IMR-90 (cell line): ENCODE data around the gene GPAT3.

Source experiments
- CHD1 ChIP-seq: IDR thresholded peaks from 2 replicates; pipeline ENCODE4 v1.6.1; 2012; ENCODE audit warnings: low read depth, low read length, improper control_type of control experiment
- CTCF ChIP-seq: conservative IDR thresholded peaks from 2 replicates; pipeline ENCODE4 v1.5.1; 2012; ENCODE audit warnings: mild to moderate bottlenecking, low read depth, low read length, improper control_type of control experiment
- POLR2A ChIP-seq: IDR thresholded peaks from 2 replicates; pipeline ENCODE4 v1.6.1; 2012; ENCODE audit warnings: mild to moderate bottlenecking, low read depth, low read length
- RAD21 ChIP-seq: IDR thresholded peaks from 2 replicates; pipeline ENCODE4 v1.6.1; 2012; ENCODE audit warnings: low read length, improper control_type of control experiment
- RCOR1 ChIP-seq: IDR thresholded peaks from 2 replicates; pipeline ENCODE4 v1.6.1; 2012; ENCODE audit warnings: mild to moderate bottlenecking, low read length, improper control_type of control experiment; ENCODE audit not compliant: insufficient replicate concordance

GRCh38 chr4:83556816-83557215, 20.9 kb downstream of the GPAT3 start:
- TF ChIP-seq CTCF (no peak), POLR2A (no peak), RAD21 (no peak), CHD1 (no peak), RCOR1 (no peak)
